ENCODE measurements around the gene CASZ1.

Gene CASZ1

GRCh38 chr1:10634075-10634427 lies 162.4 kb downstream of the CASZ1 start:
- Mint-ChIP-seq H3K27me3 (peaks cover 0 to 4% of the 10 kb centered on the region in 2 donors), H3K36me3 (peaks cover 19 to 21% of the 10 kb centered on the region in 2 donors), H3K27ac (no peak overlapping the region), H3K9me3 (no peaks in the 10 kb centered on the region), H3K4me3 (no peak overlapping the region), H3K4me1 (no peaks in the 10 kb centered on the region)
- ATAC-seq (replicated peaks) (no peak), DNase-seq (no peak)

- Mint-ChIP-seq H3K36me3 (peaks cover 21% of the 10 kb centered on the region in 2 donors), H3K27ac (no peak overlapping the region), H3K9me3 (no peaks in the 10 kb centered on the region), H3K4me3 (no peak overlapping the region), H3K27me3 (peaks cover 0 to 4% of the 10 kb centered on the region in 2 donors), H3K4me1 (no peaks in the 10 kb centered on the region)
- ATAC-seq (replicated peaks) (no peak), DNase-seq (no peak)
Observed at GRCh38 chr1:10633416-10633815, 163.0 kb downstream of the CASZ1 start.

- Mint-ChIP-seq H3K9me3 (no peaks in the 10 kb centered on the region), H3K27me3 (peaks cover 0 to 4% of the 10 kb centered on the region in 2 donors), H3K27ac (no peak overlapping the region), H3K4me1 (no peaks in the 10 kb centered on the region), H3K4me3 (no peak overlapping the region), H3K36me3 (peaks cover 21 to 23% of the 10 kb centered on the region in 2 donors)
- no peak for DNase-seq
- ATAC-seq (replicated peaks): no peak
Observed at GRCh38 chr1:10632691-10633090, 163.8 kb downstream of the CASZ1 start.

- H3K36me3 Mint-ChIP-seq: peaks cover 20 to 21% of the 10 kb centered on the region in 2 donors
- H3K27ac Mint-ChIP-seq: no peak overlapping the region
- H3K4me3 Mint-ChIP-seq: no peak overlapping the region
- ATAC-seq (replicated peaks) (no peak), DNase-seq (no peak)
- peaks cover 0 to under 1% of the 10 kb centered on the region in 2 donors for H3K27me3 Mint-ChIP-seq
- H3K4me1 Mint-ChIP-seq: no peaks in the 10 kb centered on the region
- H3K9me3 Mint-ChIP-seq: no peaks in the 10 kb centered on the region
Observed at GRCh38 chr1:10631811-10632593, 164.4 kb downstream of the CASZ1 start.

- no peak overlapping the region for H3K27ac Mint-ChIP-seq
- H3K9me3 Mint-ChIP-seq: no peaks in the 10 kb centered on the region
- no peak overlapping the region for H3K4me3 Mint-ChIP-seq
- no peaks in the 10 kb centered on the region for H3K4me1 Mint-ChIP-seq
- no peaks in the 10 kb centered on the region for H3K27me3 Mint-ChIP-seq
- no peak for ATAC-seq (replicated peaks)
- H3K36me3 Mint-ChIP-seq: peaks cover 20 to 22% of the 10 kb centered on the region in 2 donors
- no peak for DNase-seq
Observed at GRCh38 chr1:10631121-10631810, 165.2 kb downstream of the CASZ1 start.

- ATAC-seq (replicated peaks): no peak
- H3K27me3 Mint-ChIP-seq: no peaks in the 10 kb centered on the region
- H3K4me3 Mint-ChIP-seq: no peak overlapping the region
- H3K27ac Mint-ChIP-seq: no peak overlapping the region
- no peaks in the 10 kb centered on the region for H3K4me1 Mint-ChIP-seq
- no peak for DNase-seq
- peaks cover 20 to 22% of the 10 kb centered on the region in 2 donors for H3K36me3 Mint-ChIP-seq
- H3K9me3 Mint-ChIP-seq: no peaks in the 10 kb centered on the region
Observed at GRCh38 chr1:10630661-10631120, 165.8 kb downstream of the CASZ1 start.

- Mint-ChIP-seq H3K4me1 (no peaks in the 10 kb centered on the region), H3K36me3 (peaks cover 17 to 22% of the 10 kb centered on the region in 2 donors), H3K9me3 (no peaks in the 10 kb centered on the region), H3K27me3 (no peaks in the 10 kb centered on the region), H3K27ac (no peak overlapping the region), H3K4me3 (no peak overlapping the region)
- DNase-seq (no peak), ATAC-seq (replicated peaks) (no peak)
Observed at GRCh38 chr1:10629816-10630571, 166.5 kb downstream of the CASZ1 start.

- DNase-seq (no peak), ATAC-seq (replicated peaks) (no peak)
- Mint-ChIP-seq H3K36me3 (peaks cover 22 to 27% of the 10 kb centered on the region in 2 donors), H3K27ac (no peak overlapping the region), H3K4me3 (no peak overlapping the region), H3K27me3 (no peaks in the 10 kb centered on the region), H3K4me1 (no peaks in the 10 kb centered on the region), H3K9me3 (no peaks in the 10 kb centered on the region)
Observed at GRCh38 chr1:10629091-10629815, 167.2 kb downstream of the CASZ1 start.

- DNase-seq: no peak
- Mint-ChIP-seq H3K27ac (no peak overlapping the region), H3K27me3 (no peaks in the 10 kb centered on the region), H3K4me1 (no peaks in the 10 kb centered on the region), H3K36me3 (peaks cover 26 to 33% of the 10 kb centered on the region in 2 donors), H3K9me3 (no peaks in the 10 kb centered on the region), H3K4me3 (no peak overlapping the region)
- ATAC-seq (replicated peaks): no peak
Observed at GRCh38 chr1:10628685-10629084, 167.8 kb downstream of the CASZ1 start.

GRCh38 chr1:10626791-10627410 lies 169.5 kb downstream of the CASZ1 start:
- ATAC-seq (replicated peaks): no peak
- no peaks in the 10 kb centered on the region for H3K4me1 Mint-ChIP-seq
- H3K9me3 Mint-ChIP-seq: no peaks in the 10 kb centered on the region
- no peak overlapping the region for H3K27ac Mint-ChIP-seq
- peaks cover 31 to 40% of the 10 kb centered on the region in 2 donors for H3K36me3 Mint-ChIP-seq
- no peaks in the 10 kb centered on the region for H3K27me3 Mint-ChIP-seq
- DNase-seq: no peak
- H3K4me3 Mint-ChIP-seq: no peak overlapping the region

- ATAC-seq (replicated peaks): no peak
- Mint-ChIP-seq H3K27ac (no peak overlapping the region), H3K4me3 (no peak overlapping the region), H3K9me3 (no peaks in the 10 kb centered on the region), H3K4me1 (no peaks in the 10 kb centered on the region), H3K36me3 (peaks cover 27 to 40% of the 10 kb centered on the region in 2 donors), H3K27me3 (no peaks in the 10 kb centered on the region)
- no peak for DNase-seq
Observed at GRCh38 chr1:10626131-10626731, 170.2 kb downstream of the CASZ1 start.

- Mint-ChIP-seq H3K27me3 (no peaks in the 10 kb centered on the region), H3K36me3 (peaks cover 26 to 36% of the 10 kb centered on the region in 2 donors), H3K4me3 (no peak overlapping the region), H3K9me3 (no peaks in the 10 kb centered on the region), H3K27ac (no peak overlapping the region), H3K4me1 (no peaks in the 10 kb centered on the region)
- DNase-seq: no peak
- no peak for ATAC-seq (replicated peaks)
Observed at GRCh38 chr1:10625554-10625953, 170.9 kb downstream of the CASZ1 start.

- Mint-ChIP-seq H3K36me3 (peaks cover 24 to 32% of the 10 kb centered on the region in 2 donors), H3K4me1 (no peaks in the 10 kb centered on the region), H3K27me3 (no peaks in the 10 kb centered on the region), H3K9me3 (no peaks in the 10 kb centered on the region), H3K4me3 (no peak overlapping the region), H3K27ac (no peak overlapping the region)
- ATAC-seq (replicated peaks) (no peak), DNase-seq (no peak)
Observed at GRCh38 chr1:10625076-10625475, 171.4 kb downstream of the CASZ1 start.
